ENCODE measurements around the gene ITIH4. TPM values are rescaled to one million over a fixed set of nuclear protein-coding genes. Genes with fewer than 3 reads are reported as not detected.

ITIH4 gene
- total and polyA plus RNA-seq, 2 of the 13 experiments (the other 11 are each of a cell fraction or from before 2014, with no cell fraction given) = 2.7 to 5.3 TPM

GRCh38 chr3:52827866-52828376 lies 2.6 kb downstream of the ITIH4 start (continued):
- TF ChIP-seq ZFP90 (CRISPR knock-in tag; IDR thresholded peaks at IDR 0.05; ENCODE audit: borderline replicate concordance) = no peak
- peak; percentile 27; the same call in 1 of the 2 replicates for TF ChIP-seq ELF1 (CRISPR knock-in tag; IDR thresholded peaks at IDR 0.05)
- TF ChIP-seq MZF1 (CRISPR knock-in tag; IDR thresholded peaks at IDR 0.05; ENCODE audit: borderline replicate concordance) = no peak
- no peak for TF ChIP-seq PHF20 (CRISPR knock-in tag; IDR thresholded peaks at IDR 0.05)
- TF ChIP-seq NKX3-1 (CRISPR knock-in tag; IDR thresholded peaks at IDR 0.05) = no peak
- no peak for TF ChIP-seq KAT7 (CRISPR knock-in tag; IDR thresholded peaks at IDR 0.05; ENCODE audit: borderline replicate concordance)
- TF ChIP-seq SSRP1 (CRISPR knock-in tag; IDR thresholded peaks at IDR 0.05) = no peak
- no peak for TF ChIP-seq NFIC (IDR thresholded peaks at IDR 0.05; ENCODE audit: low read length)
- no peak for TF ChIP-seq ZNF430 (CRISPR knock-in tag; IDR thresholded peaks at IDR 0.05)
- TF ChIP-seq SYNCRIP (IDR thresholded peaks at IDR 0.05; ENCODE audit: insufficient read depth, low read depth, low read length) = no peak
- no peak for TF ChIP-seq ZNF510 (CRISPR knock-in tag; IDR thresholded peaks at IDR 0.05; ENCODE audit: low read depth)
- TF ChIP-seq ZXDC (CRISPR knock-in tag; IDR thresholded peaks at IDR 0.05) = no peak
- TF ChIP-seq MAFF (IDR thresholded peaks at IDR 0.05; ENCODE audit: low read depth, low read length) = no peak
- TF ChIP-seq ZNF143 (CRISPR knock-in tag; IDR thresholded peaks at IDR 0.05) = no peak
- TF ChIP-seq ARHGAP35 (CRISPR knock-in tag; IDR thresholded peaks at IDR 0.05; ENCODE audit: borderline replicate concordance) = no peak
- no peak for TF ChIP-seq ZBTB34 (CRISPR knock-in tag; IDR thresholded peaks at IDR 0.05)
- no peak for TF ChIP-seq ZNF337 (CRISPR knock-in tag; IDR thresholded peaks at IDR 0.05; ENCODE audit: borderline replicate concordance, low read depth)
- no peak for TF ChIP-seq CHD4 (IDR thresholded peaks at IDR 0.05; ENCODE audit: borderline replicate concordance, low read length)
- no peak for TF ChIP-seq ZFP36L2 (CRISPR knock-in tag; IDR thresholded peaks at IDR 0.05)
- peak; percentile 45; the same call in 1 of the 2 replicates for TF ChIP-seq ZNF646 (CRISPR knock-in tag; IDR thresholded peaks at IDR 0.05)
- TF ChIP-seq RAD21 (CRISPR knock-in tag; IDR thresholded peaks at IDR 0.05) = peak; percentile 37; the same call in 1 of the 2 replicates
- TF ChIP-seq JDP2 (CRISPR knock-in tag; IDR thresholded peaks at IDR 0.05; ENCODE audit: borderline replicate concordance) = no peak

Measured in HepG2 (cell line).